Measurements from ENCODE around the gene PIP4K2B.

PIP4K2B gene

DNA sequence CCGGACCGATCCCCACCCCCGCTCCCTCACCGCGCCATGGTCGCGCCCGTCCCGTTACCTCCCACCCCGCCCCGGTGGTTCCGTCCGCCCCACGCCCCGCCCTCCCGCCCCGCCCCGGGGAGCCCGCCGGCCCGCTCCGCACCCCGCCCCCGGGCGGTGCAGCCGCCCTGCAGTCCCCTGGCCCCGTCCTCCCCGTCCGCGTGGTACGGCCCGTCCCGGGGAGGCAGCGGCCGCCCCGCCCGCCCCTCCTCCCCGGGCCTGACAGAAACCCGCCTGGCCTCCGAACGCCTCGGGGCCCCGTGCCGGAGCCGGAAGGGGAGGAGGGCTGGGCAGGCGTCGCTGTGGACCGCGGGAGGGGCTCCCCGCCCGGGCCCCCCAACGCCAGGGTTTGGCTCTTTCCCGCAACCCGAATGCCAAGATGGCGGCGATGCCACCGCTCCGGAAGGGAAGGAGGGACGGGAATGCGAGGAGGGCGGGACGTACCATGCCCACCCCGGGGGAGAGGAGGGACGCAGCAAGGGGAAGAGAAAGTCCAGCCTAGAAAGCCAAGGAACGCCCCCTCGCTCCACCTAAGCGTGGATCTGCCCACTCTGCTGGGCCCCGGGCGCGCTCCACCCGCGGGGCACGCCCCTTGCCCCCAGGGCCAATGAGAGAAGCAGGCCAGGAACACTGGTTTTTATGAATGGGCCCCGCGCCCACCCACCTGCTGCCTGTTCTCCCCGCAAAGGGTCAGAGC lies at the start of gene PIP4K2B:
Gene PIP4K2B (minus strand): TSS at position 56 of the 736 bp plus-strand sequence. CDS start 132 bp downstream, outside the sequence.
- TF ChIP-seq, protein P1, sequence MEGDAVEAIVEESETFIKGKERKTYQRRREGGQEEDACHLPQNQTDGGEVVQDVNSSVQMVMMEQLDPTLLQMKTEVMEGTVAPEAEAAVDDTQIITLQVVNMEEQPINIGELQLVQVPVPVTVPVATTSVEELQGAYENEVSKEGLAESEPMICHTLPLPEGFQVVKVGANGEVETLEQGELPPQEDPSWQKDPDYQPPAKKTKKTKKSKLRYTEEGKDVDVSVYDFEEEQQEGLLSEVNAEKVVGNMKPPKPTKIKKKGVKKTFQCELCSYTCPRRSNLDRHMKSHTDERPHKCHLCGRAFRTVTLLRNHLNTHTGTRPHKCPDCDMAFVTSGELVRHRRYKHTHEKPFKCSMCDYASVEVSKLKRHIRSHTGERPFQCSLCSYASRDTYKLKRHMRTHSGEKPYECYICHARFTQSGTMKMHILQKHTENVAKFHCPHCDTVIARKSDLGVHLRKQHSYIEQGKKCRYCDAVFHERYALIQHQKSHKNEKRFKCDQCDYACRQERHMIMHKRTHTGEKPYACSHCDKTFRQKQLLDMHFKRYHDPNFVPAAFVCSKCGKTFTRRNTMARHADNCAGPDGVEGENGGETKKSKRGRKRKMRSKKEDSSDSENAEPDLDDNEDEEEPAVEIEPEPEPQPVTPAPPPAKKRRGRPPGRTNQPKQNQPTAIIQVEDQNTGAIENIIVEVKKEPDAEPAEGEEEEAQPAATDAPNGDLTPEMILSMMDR (IDR thresholded peaks at IDR 0.05; ENCODE audit: insufficient read depth, low read depth, low read length, missing control alignments) = no peak
- peak; percentile 96 for DNase-seq (ENCODE audit: low read depth)
- H3K4me3 ChIP-seq (ENCODE audit: low read length) = peak within 1 kb of the TSS; percentile 71

DNA sequence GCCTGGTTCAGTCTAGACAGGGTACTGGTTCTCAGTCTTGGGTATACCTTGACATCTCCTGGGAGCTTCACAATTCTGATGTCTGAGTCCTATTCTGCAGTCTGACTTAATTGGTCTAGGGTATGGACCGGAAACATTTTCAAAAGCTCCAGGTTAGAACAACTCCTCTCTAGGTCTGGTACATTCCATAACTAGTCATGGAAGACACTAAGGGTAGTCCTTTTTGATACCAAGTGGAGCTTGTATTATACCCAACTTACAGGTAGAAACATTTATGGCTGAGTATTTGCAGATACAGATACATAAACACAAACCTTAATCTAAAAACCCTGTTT lies 49.2 kb upstream of the PIP4K2B start:
- no peak overlapping the region for H3K4me3 ChIP-seq (ENCODE audit: low read length)
- TF ChIP-seq, protein P1 (IDR thresholded peaks at IDR 0.05; ENCODE audit: insufficient read depth, low read depth, low read length, missing control alignments) = no peak
- no peak for DNase-seq (ENCODE audit: low read depth)

DNA sequence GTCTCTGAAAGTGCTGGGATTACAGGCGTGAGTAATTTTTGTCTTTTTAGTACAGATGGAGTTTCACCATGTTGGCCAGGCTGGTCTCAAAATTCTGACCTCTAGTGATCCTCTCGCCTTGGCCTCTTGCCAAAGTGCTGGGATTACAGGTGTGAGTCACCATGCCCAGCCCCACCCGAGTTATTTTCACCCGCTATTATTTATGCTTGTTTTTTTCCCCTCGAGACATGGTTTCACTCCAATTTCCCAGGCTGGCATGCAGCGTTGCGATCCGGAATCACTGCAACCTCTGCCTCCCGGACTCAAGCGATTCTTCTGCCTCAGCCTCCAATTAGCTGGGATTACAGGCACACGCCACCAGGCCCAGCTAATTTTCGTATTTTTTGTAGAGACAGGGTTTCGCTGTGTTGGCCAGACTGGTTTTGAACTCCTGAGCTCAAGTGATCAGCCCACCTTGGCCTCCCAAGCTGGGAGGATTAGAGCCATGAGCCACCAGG lies 45.0 kb upstream of the PIP4K2B start:
- no peak overlapping the region for H3K4me3 ChIP-seq (ENCODE audit: low read length)
- DNase-seq (ENCODE audit: low read depth) = peak; percentile 31
- TF ChIP-seq, protein P1 (IDR thresholded peaks at IDR 0.05; ENCODE audit: insufficient read depth, low read depth, low read length, missing control alignments) = no peak

DNA sequence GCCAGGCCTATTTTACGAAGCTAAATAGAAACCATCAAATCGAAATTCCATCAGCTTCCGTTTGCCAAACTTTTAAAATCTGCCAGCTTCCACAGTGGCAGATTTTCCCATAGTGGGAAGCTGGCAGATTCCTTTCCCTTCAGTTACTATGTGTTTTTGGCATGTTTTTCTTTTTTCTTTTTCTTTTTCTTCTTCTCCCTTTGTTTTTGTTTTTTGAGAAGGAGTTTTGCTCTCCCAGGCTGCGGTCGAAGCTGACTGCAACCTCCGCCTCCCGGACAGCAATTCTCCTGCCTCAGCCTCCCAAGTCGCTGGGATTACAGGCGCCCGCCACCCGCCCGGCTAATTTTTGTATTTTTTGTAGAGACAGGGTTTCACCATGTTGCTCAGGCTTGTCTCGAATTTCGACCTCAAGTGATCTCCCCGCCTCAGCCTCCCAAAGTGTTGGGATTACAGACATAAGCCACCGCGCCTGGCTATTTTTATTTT lies 26.4 kb upstream of the PIP4K2B start:
- TF ChIP-seq, protein P1 (IDR thresholded peaks at IDR 0.05; ENCODE audit: insufficient read depth, low read depth, low read length, missing control alignments) = no peak
- DNase-seq (ENCODE audit: low read depth) = no peak
- peak overlapping the region; percentile 99 for H3K4me3 ChIP-seq (ENCODE audit: low read length)

DNA sequence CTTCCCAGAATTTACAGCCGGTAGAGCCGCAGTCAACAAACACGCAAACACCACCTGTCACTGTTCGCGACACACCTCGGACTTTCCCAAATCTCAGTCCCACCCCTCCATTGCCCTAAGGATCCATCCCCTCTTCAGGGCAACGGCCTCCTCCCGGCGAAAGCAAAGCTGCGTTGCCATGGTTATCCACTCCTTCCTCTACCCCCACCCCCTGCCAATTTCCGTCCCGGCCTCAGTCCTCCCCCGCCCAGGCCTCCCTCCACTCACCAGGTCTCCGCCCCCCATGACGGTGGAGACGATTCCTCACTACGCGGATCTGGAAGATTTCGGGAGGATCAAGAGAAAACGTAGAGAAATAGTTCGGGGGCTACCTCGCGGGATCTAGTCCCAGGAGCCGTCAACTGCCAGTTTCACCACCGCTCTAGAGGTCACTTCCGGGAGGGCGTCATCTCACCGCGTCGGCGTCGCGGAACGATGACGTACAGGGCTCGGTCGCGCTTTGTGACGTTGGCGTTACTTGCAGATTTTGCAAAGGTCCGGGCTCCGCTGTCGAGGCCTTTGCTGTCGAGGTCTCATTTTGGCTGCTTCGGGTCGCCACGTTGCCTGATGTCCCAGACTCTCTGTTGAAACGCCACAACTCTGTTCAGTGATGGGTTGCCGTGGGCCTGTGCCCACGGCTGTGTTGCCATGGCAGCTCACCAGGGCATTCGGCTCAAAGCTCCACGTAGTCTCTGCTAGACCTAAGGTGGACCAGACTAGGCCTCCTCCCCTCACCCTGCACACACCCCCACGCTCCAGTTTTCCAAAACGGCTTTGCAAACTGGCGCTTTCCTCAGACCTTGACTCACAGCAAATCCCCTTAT lies 25.8 kb upstream of the PIP4K2B start, which contains the start of gene CWC25:
Gene CWC25 (minus strand): TSS at position 423 of the 863 bp plus-strand sequence. CDS start 138 bp downstream, at position 285.
- H3K4me3 ChIP-seq (ENCODE audit: low read length) = peak within 1 kb of the TSS; percentile 99
- DNase-seq (ENCODE audit: low read depth) = peak; percentile 94
- TF ChIP-seq, protein P1 (IDR thresholded peaks at IDR 0.05; ENCODE audit: insufficient read depth, low read depth, low read length, missing control alignments) = no peak

DNA sequence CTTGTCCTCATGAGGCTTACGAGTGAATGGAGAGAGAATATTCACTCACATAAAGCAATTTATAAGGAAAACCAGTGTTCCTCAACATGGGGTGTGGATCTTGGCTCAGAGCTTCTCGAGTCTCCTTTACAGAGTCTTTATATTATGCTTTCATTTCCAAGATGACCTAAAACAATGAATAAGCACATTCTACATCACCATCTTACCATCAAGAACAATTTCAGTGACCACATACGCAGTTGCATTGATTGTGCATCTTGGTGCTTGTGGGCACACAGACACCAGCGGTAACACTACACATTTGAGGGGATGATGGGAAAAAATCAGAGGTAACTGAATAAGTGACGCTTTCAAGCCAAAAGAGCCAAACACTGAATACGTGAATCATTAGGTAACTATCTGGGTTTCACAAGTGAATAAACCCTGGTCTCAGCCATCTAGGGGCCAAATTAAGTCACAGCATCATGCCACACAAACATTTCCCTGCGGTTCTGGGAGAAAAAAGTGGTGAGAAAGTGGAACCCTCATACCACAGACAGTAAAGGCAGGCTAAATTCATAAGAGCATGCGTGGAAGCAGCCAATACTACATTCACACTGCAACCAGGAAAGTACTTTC lies 16.3 kb upstream of the PIP4K2B start:
- TF ChIP-seq, protein P1 (IDR thresholded peaks at IDR 0.05; ENCODE audit: insufficient read depth, low read depth, low read length, missing control alignments) = peak; percentile 44
- no peak overlapping the region for H3K4me3 ChIP-seq (ENCODE audit: low read length)
- peak; percentile 50 for DNase-seq (ENCODE audit: low read depth)
